ENCODE data around the gene PDE4D. TPM values are rescaled to one million over a fixed set of nuclear protein-coding genes. Genes with fewer than 3 reads are reported as not detected.
A peak's percentile ranks its signal among the peaks of the same experiment; 100 is the strongest.

Gene PDE4D
- total RNA-seq, 4 donors from 2014 or later: 15.9 to 66.3 (median 48.7) TPM

DNA sequence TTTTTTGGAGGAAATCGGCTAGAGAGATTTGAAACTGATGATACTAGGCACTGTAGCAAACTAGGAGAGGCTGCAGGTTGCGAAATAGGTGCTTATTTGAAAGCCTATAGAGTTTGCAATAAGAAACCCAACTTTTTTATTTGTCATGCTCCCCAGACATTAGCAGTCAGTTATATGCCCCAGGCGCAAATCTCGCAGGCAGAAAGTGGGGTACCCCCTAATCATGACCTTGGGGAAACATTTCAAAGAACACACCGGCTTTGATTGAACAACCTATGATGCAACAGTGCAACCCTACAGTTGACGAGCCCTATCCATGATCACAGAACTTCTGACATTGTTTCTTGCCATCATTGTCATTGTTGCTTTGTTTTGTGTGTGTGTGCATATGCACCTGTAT lies 800.2 kb downstream of the PDE4D start:
- peak overlapping the region in 2 of 4 donors; percentile 12 to 30 for H3K4me3 ChIP-seq

DNA sequence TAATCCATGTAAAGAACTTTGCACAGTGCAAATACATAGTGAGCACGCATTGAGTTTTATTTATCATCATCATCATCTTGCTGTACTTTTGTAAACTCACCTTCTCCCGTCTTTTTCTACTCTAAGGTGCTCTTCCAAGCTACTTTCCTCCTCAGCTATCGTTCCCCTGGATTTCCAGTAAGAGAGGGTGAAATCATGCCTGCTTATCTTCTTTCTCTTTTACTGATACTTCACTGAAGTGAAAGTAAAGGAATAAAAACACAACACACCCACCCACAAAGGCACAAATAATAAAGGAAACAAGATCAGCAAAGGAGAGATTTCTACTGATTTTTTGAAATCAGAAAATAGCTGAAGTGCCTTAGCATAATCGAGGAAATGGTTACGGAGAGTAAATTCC lies 800.8 kb downstream of the PDE4D start:
- no peaks in the 10 kb centered on the region for H3K36me3 ChIP-seq
- peak overlapping the region in 2 of 4 donors; percentile 12 to 30 for H3K4me3 ChIP-seq
- no peaks in the 10 kb centered on the region for H3K27me3 ChIP-seq
- H3K27ac ChIP-seq: peak overlapping the region in 1 of 4 donors; percentile 57
- TF ChIP-seq, protein P1, sequence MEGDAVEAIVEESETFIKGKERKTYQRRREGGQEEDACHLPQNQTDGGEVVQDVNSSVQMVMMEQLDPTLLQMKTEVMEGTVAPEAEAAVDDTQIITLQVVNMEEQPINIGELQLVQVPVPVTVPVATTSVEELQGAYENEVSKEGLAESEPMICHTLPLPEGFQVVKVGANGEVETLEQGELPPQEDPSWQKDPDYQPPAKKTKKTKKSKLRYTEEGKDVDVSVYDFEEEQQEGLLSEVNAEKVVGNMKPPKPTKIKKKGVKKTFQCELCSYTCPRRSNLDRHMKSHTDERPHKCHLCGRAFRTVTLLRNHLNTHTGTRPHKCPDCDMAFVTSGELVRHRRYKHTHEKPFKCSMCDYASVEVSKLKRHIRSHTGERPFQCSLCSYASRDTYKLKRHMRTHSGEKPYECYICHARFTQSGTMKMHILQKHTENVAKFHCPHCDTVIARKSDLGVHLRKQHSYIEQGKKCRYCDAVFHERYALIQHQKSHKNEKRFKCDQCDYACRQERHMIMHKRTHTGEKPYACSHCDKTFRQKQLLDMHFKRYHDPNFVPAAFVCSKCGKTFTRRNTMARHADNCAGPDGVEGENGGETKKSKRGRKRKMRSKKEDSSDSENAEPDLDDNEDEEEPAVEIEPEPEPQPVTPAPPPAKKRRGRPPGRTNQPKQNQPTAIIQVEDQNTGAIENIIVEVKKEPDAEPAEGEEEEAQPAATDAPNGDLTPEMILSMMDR (IDR thresholded peaks at IDR 0.05): no peak
- TF ChIP-seq EP300 (IDR thresholded peaks at IDR 0.05) (no peak), POLR2A (IDR thresholded peaks at IDR 0.05) (no peak)
- no peaks in the 10 kb centered on the region for H3K9me3 ChIP-seq
- no peak for DNase-seq (ENCODE audit: low spot score in 2 of 2)
- 73 to 76% methylated on average over 5 of the region's 5 CpGs for WGBS, 2 donors
- peaks cover 0 to 8% (median 2%) of the 10 kb centered on the region in 4 donors for H3K4me1 ChIP-seq

More for the DNA sequence above, 800.2 kb downstream of the PDE4D start:
- DNase-seq (ENCODE audit: low spot score in 2 of 2): no peak
- TF ChIP-seq EP300 (IDR thresholded peaks at IDR 0.05) (no peak), POLR2A (IDR thresholded peaks at IDR 0.05) (no peak)
- TF ChIP-seq, protein P1 (IDR thresholded peaks at IDR 0.05): no peak
- Histone ChIP-seq H3K9me3 (no peaks in the 10 kb centered on the region), H3K27me3 (no peaks in the 10 kb centered on the region), H3K36me3 (no peaks in the 10 kb centered on the region), H3K4me1 (peaks cover 0 to 8% (median 2%) of the 10 kb centered on the region in 4 donors), H3K27ac (peak overlapping the region in 1 of 4 donors; percentile 57)
- WGBS, 2 donors: 83 to 91% methylated on average over 6 of the region's 6 CpGs

DNA sequence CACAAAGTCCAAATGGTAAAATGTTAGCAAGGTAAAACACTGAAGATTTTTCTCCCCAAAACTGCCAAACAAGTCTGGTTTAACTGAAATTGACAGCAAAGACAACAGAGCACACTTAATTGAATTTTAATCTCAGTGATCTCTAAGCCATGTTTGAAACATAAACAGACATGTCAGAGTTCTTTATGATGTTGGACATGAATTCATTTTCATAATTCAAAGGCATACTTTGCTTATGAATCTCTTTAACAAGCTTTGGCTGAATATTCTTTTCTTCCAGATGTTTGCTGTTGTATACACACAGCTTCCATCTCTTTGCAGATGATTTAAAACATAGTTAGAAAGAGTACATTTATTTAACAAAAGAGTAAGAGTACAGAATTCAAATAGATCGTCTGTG lies 801.6 kb downstream of the PDE4D start:
- WGBS, 2 donors: 47 to 56% methylated on average over 1 of the region's 1 CpG
- H3K9me3 ChIP-seq: no peaks in the 10 kb centered on the region
- no peak for DNase-seq (ENCODE audit: low spot score in 2 of 2)
- H3K4me3 ChIP-seq: no peak overlapping the region
- TF ChIP-seq EP300 (IDR thresholded peaks at IDR 0.05) (no peak), POLR2A (IDR thresholded peaks at IDR 0.05) (no peak)
- TF ChIP-seq, protein P1 (IDR thresholded peaks at IDR 0.05): no peak
- H3K27me3 ChIP-seq: no peaks in the 10 kb centered on the region
- no peak overlapping the region for H3K27ac ChIP-seq
- peaks cover 0 to 8% (median 2%) of the 10 kb centered on the region in 4 donors for H3K4me1 ChIP-seq
- no peaks in the 10 kb centered on the region for H3K36me3 ChIP-seq

DNA sequence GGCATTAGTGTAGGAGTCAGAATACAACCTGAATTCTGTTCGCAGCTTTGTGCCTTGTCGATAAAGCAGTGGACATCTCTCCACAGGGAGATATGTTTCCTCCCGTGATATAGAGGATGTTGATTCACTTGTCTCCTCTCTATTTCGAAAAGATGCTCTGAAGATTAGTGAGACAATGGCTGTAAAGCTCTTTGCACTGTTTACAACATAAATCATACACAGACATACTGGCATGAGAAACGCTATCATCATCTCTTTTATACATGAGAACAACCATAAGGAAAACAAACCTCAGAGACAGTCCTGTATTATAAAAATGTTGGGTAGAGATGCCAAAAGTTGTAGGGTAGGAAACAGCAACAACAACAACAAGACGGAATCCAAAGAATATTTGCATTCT lies 803.2 kb downstream of the PDE4D start:
- H3K4me3 ChIP-seq: no peak overlapping the region
- no peaks in the 10 kb centered on the region for H3K36me3 ChIP-seq
- WGBS, 2 donors: 85 to 90% methylated on average over 6 of the region's 6 CpGs
- H3K27ac ChIP-seq: no peak overlapping the region
- peaks cover 0 to 4% (median under 1%) of the 10 kb centered on the region in 4 donors for H3K4me1 ChIP-seq
- H3K27me3 ChIP-seq: no peaks in the 10 kb centered on the region
- H3K9me3 ChIP-seq: no peaks in the 10 kb centered on the region
- no peak for DNase-seq (ENCODE audit: low spot score in 2 of 2)
- TF ChIP-seq EP300 (IDR thresholded peaks at IDR 0.05): no peak
- TF ChIP-seq, protein P1 (IDR thresholded peaks at IDR 0.05): no peak
- no peak for TF ChIP-seq POLR2A (IDR thresholded peaks at IDR 0.05)

DNA sequence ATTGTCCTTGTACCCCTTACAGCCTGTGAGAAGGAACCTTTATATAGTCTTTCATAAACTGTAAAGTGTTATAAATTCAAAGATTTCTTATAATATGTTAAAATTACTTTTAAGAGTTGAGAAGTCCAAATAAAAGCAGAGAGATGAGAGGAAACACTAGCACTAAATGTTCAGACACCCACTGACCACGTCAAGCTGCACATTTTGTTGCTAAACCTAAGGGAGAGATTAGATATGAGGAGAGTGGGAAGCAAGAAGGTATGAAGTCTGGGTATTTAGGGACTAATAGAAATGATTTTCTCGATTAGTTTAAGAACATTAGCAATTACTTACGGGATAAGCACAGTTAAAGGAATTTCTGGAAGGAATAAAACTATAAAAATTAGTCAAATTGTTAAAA lies 803.8 kb downstream of the PDE4D start:
- WGBS, 2 donors: 79 to 80% methylated on average over 3 of the region's 3 CpGs
- Histone ChIP-seq H3K4me1 (peaks cover 0 to 4% (median 0%) of the 10 kb centered on the region in 4 donors), H3K36me3 (no peaks in the 10 kb centered on the region), H3K27ac (no peak overlapping the region), H3K9me3 (no peaks in the 10 kb centered on the region), H3K4me3 (no peak overlapping the region), H3K27me3 (no peaks in the 10 kb centered on the region)
- TF ChIP-seq POLR2A (IDR thresholded peaks at IDR 0.05) (no peak), EP300 (IDR thresholded peaks at IDR 0.05) (no peak)
- TF ChIP-seq, protein P1 (IDR thresholded peaks at IDR 0.05): no peak
- no peak for DNase-seq (ENCODE audit: low spot score in 2 of 2)

All from tibial nerve (tissue), 4 donors.